HCT116 (cell line): ENCODE measurements around the gene RUBCN.
"Not testable (repeated sequence)": the region's sequence is repeated elsewhere in the genome, so short reads cannot be mapped to it uniquely, and the experiment has no call there.

Experiments
- EZH2 ChIP-seq: fragments of 200-600 bp; sonication (generic); IDR thresholded peaks from 2 replicates; pipeline ENCODE4 v1.6.1; 2017; ENCODE audit warnings: antibody characterized with exemption, mixed run types
- EZH2phosphoT487 ChIP-seq: fragments of 200-600 bp; IDR thresholded peaks from 2 replicates; pipeline ENCODE4 v1.6.1; 2018; ENCODE audit warnings: antibody characterized with exemption, borderline replicate concordance
- FOSL1 ChIP-seq: IDR thresholded peaks from 2 replicates; pipeline ENCODE4 v1.6.1; 2012; ENCODE audit warnings: low read depth
- JUND ChIP-seq: IDR thresholded peaks from 2 replicates; pipeline ENCODE4 v1.6.1; 2012
- POLR2A ChIP-seq: IDR thresholded peaks from 2 replicates; pipeline ENCODE4 v1.7.0; 2011; ENCODE audit warnings: borderline replicate concordance; ENCODE audit not compliant: insufficient read depth, insufficient read length; ENCODE audit errors: extremely low read depth
- POLR2AphosphoS5 ChIP-seq: IDR thresholded peaks from 2 replicates; pipeline ENCODE4 v1.6.1; 2011; ENCODE audit warnings: mild to moderate bottlenecking, low read depth, low read length, moderate library complexity
- RAD21 ChIP-seq: IDR thresholded peaks from 2 replicates; pipeline ENCODE4 v1.6.1; 2012; ENCODE audit warnings: low read depth, mild to moderate bottlenecking
- SIN3A ChIP-seq: IDR thresholded peaks from 2 replicates; pipeline ENCODE4 v1.6.1; 2012; ENCODE audit warnings: low read depth
- SP1 ChIP-seq: IDR thresholded peaks from 2 replicates; pipeline ENCODE4 v1.6.1; 2012; ENCODE audit warnings: low read depth
- ZFX ChIP-seq: fragments of 450-650 bp; IDR thresholded peaks from 2 replicates; pipeline ENCODE4 v1.6.1; 2017
- ZNF274 ChIP-seq: fragments of 200-500 bp; sonication (Bioruptor generic); IDR thresholded peaks from 2 replicates; pipeline ENCODE4 v1.6.1; 2014; ENCODE audit warnings: mild to moderate bottlenecking, low read depth, low read length, inconsistent platforms
- TF ChIP-seq, protein P1 (sequence below), 3 experiments: fragments of 200-600 bp in 1 of 3; sonication (generic) in 1 of 3; IDR thresholded peaks in 2 of 3; conservative IDR thresholded peaks in 1 of 3; 2 replicates each; pipeline ENCODE4 v1.5.1; 2012 to 2017; ENCODE audit warnings: low read depth in 2 of 3, low read length in 2 of 3, antibody characterized with exemption in 1 of 3, borderline replicate concordance in 1 of 3, control low read depth in 1 of 3, mild to moderate bottlenecking in 1 of 3, mixed read lengths in 1 of 3, mixed run types in 1 of 3, moderate library complexity in 1 of 3; ENCODE audit not compliant: insufficient read depth in 1 of 3
- TF ChIP-seq, protein P2 (sequence below): IDR thresholded peaks from 2 replicates; pipeline ENCODE4 v1.6.1; 2011; ENCODE audit warnings: mild to moderate bottlenecking, low read length, moderate library complexity; ENCODE audit not compliant: insufficient replicate concordance; ENCODE audit errors: extremely low read depth
- TF ChIP-seq, protein P3 (sequence below): IDR thresholded peaks from 2 replicates; pipeline ENCODE4 v1.6.1; 2012

DNA sequence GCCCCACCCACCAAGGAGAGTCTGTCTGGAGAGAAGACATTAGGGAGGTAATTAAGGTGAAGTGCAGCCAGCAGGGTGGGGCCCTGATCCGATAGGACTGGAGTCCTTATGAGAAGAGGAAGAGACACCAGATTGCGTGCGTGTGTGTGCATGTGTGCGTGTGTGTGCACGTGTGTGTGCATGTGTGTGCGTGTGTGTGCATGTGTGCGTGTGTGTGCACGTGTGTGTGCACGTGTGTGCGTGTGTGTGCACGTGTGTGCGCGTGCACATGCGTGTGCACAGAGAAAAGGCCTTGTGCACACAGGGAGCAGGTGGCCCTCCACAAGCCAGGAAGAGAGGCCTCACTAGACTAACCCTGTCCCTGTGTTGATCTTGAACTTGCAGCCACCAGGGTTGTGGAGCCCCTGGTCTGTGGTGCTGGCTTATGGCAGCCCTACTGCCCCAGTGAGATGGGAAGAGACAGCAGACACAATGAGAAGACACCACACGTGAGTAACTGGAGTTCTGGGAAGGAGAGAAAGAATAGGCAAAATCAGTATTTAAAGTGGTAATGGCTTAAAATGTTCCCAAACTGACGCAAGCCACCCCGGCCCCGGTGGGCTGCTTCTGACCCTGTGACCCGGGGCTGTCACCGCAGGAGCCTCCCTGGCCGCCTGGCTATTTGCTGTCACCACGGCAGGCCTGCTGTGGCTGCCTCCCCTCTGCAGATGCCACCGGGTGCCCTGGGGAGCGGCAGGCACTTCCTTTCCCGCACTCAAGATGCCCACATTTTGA is 73.2 kb downstream of the RUBCN start:
- not testable (repeated sequence) for TF ChIP-seq SP1, POLR2A, SIN3A, POLR2AphosphoS5, JUND, EZH2, EZH2phosphoT487, FOSL1, RAD21, ZNF274, ZFX
- TF ChIP-seq, protein P1, sequence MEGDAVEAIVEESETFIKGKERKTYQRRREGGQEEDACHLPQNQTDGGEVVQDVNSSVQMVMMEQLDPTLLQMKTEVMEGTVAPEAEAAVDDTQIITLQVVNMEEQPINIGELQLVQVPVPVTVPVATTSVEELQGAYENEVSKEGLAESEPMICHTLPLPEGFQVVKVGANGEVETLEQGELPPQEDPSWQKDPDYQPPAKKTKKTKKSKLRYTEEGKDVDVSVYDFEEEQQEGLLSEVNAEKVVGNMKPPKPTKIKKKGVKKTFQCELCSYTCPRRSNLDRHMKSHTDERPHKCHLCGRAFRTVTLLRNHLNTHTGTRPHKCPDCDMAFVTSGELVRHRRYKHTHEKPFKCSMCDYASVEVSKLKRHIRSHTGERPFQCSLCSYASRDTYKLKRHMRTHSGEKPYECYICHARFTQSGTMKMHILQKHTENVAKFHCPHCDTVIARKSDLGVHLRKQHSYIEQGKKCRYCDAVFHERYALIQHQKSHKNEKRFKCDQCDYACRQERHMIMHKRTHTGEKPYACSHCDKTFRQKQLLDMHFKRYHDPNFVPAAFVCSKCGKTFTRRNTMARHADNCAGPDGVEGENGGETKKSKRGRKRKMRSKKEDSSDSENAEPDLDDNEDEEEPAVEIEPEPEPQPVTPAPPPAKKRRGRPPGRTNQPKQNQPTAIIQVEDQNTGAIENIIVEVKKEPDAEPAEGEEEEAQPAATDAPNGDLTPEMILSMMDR (IDR thresholded peaks at IDR 0.05 in 2 of 3, conservative IDR thresholded peaks at IDR 0.05 in 1 of 3; ENCODE audit: borderline replicate concordance in 1 of 3, insufficient read depth in 1 of 3, low read depth in 2 of 3, low read length in 2 of 3): not testable (repeated sequence)
- TF ChIP-seq, protein P2, sequence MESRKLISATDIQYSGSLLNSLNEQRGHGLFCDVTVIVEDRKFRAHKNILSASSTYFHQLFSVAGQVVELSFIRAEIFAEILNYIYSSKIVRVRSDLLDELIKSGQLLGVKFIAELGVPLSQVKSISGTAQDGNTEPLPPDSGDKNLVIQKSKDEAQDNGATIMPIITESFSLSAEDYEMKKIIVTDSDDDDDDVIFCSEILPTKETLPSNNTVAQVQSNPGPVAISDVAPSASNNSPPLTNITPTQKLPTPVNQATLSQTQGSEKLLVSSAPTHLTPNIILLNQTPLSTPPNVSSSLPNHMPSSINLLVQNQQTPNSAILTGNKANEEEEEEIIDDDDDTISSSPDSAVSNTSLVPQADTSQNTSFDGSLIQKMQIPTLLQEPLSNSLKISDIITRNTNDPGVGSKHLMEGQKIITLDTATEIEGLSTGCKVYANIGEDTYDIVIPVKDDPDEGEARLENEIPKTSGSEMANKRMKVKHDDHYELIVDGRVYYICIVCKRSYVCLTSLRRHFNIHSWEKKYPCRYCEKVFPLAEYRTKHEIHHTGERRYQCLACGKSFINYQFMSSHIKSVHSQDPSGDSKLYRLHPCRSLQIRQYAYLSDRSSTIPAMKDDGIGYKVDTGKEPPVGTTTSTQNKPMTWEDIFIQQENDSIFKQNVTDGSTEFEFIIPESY: not testable (repeated sequence)
- TF ChIP-seq, protein P3, sequence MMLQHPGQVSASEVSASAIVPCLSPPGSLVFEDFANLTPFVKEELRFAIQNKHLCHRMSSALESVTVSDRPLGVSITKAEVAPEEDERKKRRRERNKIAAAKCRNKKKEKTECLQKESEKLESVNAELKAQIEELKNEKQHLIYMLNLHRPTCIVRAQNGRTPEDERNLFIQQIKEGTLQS: not testable (repeated sequence)
